GM20000 (cell line): ENCODE measurements around the gene SBF2.

ENCODE experiments used
- DNase-seq: peaks from one replicate; pipeline ENCODE4 v3.0.0; 2012; ENCODE audit warnings: low spot score
- CTCF ChIP-seq: IDR thresholded peaks from 2 replicates; pipeline ENCODE4 v1.5.1; 2012; ENCODE audit warnings: mild to moderate bottlenecking, control low read depth; ENCODE audit errors: extremely low read depth, missing control alignments

The SBF2 gene

GRCh38 chr11:10117709-10118351 is 176.2 kb downstream of the SBF2 start:
- no peak for DNase-seq
- no peak for TF ChIP-seq CTCF

- TF ChIP-seq CTCF, result no peak
- no peak for DNase-seq
Observed at GRCh38 chr11:10116588-10116987, 177.4 kb downstream of the SBF2 start.

DNA sequence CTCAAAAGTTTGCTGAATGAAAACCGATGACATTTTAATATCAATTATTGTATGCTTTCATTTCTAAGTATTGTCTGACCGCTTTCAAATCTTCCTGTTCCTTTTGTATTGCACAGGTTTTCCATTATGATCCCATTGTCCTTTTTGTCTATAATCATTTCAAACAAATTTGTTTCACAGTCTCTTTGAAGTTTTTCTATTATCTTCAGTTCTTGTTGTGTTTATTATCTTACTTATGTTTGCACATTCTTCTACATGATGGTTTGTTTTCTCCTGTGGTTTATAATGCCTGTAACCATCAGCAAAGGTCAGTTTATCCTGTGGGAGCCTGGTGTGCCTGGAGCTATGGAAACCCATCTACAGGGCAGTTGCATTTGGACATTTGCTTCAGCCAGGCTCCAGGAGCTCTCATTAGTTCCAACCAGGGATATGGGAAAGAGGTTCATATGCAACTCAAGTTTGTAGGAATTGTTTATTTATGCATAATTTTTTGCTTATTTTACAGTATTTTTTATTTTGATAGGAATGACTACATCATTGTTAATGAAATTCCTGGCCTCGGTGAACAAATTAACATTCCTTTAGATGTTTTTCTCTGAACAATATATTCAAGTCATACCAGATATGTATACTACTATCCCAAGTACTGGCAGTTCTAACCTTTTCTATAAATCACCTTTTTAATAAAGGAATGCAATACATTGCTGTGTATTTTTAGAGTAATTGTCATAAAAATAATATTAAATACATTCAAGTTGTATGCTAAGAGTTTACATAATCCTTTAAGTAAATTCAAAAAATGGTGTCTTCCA is 179.2 kb downstream of the SBF2 start:
- no peak for TF ChIP-seq CTCF
- no peak for DNase-seq

DNA sequence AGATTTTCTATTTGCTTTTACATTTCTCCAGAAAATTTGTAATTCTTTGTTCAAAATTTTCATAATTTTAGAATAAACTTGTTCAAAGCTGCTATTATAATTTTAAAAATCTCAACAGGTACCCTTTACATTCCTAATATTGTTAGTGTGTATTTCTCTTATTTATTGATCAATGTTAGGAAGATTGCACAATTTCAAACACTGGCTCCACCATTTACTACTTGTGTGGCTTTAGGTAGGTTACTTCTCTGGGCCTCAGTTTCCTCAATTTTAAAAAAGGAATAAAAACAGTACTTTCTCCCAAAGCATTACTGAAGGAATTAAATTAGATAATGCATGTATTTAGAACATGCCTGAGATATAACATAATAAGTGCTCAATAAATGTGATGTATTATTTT is 180.2 kb downstream of the SBF2 start:
- no peak for DNase-seq
- TF ChIP-seq CTCF, result no peak

DNA sequence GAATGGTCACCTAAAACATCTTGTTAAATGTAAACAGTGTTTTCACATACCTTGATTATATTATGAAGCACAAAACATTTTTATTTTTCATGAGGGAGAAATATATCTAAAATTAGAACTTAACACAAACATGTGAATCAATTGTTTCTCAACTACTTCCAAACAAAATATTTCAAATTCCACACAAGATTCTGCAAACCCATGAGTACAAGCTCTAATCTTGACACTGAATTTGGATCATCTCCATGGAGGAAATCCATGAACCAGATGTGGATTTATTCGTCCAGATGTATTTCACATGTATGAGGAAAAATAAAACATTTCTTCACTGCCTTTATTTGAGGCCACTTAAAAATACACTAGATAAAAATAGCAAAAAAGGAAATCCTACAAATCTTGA is 184.2 kb downstream of the SBF2 start:
- TF ChIP-seq CTCF, result no peak
- DNase-seq, result no peak

- no peak for TF ChIP-seq CTCF
- DNase-seq, result no peak
Observed at GRCh38 chr11:10108915-10109680, 184.9 kb downstream of the SBF2 start.

DNA sequence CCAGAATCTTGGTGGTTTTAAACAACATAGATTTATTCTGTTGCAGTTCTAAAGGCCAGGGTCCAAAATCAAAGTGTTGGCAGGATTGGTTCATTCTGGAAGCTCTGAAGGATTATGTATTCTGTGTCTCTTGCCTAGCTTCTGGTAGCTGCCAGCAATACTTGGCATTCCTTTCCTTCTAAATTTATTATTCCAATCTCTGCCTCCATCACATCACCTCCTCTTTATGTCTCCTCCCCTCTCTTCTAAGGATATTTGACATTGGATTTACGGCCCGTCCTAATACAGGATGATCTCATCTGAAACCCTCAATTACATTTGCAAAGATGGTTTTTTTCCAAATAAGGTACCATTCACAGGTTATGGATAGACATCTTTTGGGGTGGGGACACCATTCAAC is 186.5 kb downstream of the SBF2 start:
- DNase-seq, result no peak
- TF ChIP-seq CTCF, result no peak
